ENCODE results near the gene MLN. TPM values are rescaled to one million over a fixed set of nuclear protein-coding genes. Genes with fewer than 3 reads are reported as not detected.
"Not testable (repeated sequence)": the region's sequence is repeated elsewhere in the genome, so short reads cannot be mapped to it uniquely, and the experiment has no call there.

Gene MLN
- total RNA-seq, 1 donor from 2014 or later, result not detected

GRCh38 chr6:33834401-33835392, 30.9 kb upstream of the MLN start:
- DNase-seq (ENCODE audit: low read depth in 2 of 2), result no peak

GRCh38 chr6:33833599-33833998, 29.8 kb upstream of the MLN start:
- DNase-seq (ENCODE audit: low read depth in 2 of 2), result no peak

GRCh38 chr6:33832831-33833230, 29.0 kb upstream of the MLN start:
- not testable (repeated sequence) for DNase-seq (ENCODE audit: low read depth in 2 of 2)

- not testable (repeated sequence) for DNase-seq (ENCODE audit: low read depth in 2 of 2)
Observed at GRCh38 chr6:33831725-33832124, 27.9 kb upstream of the MLN start.

- DNase-seq (ENCODE audit: low read depth in 2 of 2), result no peak
Observed at GRCh38 chr6:33830635-33831240, 26.9 kb upstream of the MLN start.

GRCh38 chr6:33828764-33829731, 25.2 kb upstream of the MLN start:
- DNase-seq (ENCODE audit: low read depth in 2 of 2), result no peak

- no peak for DNase-seq (ENCODE audit: low read depth in 2 of 2)
Observed at GRCh38 chr6:33828452-33828763, 24.6 kb upstream of the MLN start.

- no peak for DNase-seq (ENCODE audit: low read depth in 2 of 2)
Observed at GRCh38 chr6:33827546-33828451, 24.0 kb upstream of the MLN start.

GRCh38 chr6:33826537-33826936, 22.7 kb upstream of the MLN start:
- DNase-seq (ENCODE audit: low read depth in 2 of 2), result peak in 1 of 2 donors; percentile 13

GRCh38 chr6:33824461-33825154, 20.8 kb upstream of the MLN start:
- DNase-seq (ENCODE audit: low read depth in 2 of 2), result peak in 1 of 2 donors; percentile 14

GRCh38 chr6:33823806-33824205, 20.0 kb upstream of the MLN start:
- DNase-seq (ENCODE audit: low read depth in 2 of 2), result no peak

GRCh38 chr6:33822575-33823395, 19.0 kb upstream of the MLN start:
- DNase-seq (ENCODE audit: low read depth in 2 of 2), result peak in 1 of 2 donors; percentile 40

GRCh38 chr6:33820784-33821520, 17.1 kb upstream of the MLN start:
- DNase-seq (ENCODE audit: low read depth in 2 of 2), result no peak

- DNase-seq (ENCODE audit: low read depth in 2 of 2), result no peak
Observed at GRCh38 chr6:33820243-33820642, 16.4 kb upstream of the MLN start.

GRCh38 chr6:33819021-33819420, 15.2 kb upstream of the MLN start:
- no peak for DNase-seq (ENCODE audit: low read depth in 2 of 2)

- no peak for DNase-seq (ENCODE audit: low read depth in 2 of 2)
Observed at GRCh38 chr6:33818293-33818692, 14.5 kb upstream of the MLN start.

GRCh38 chr6:33817489-33817888, 13.7 kb upstream of the MLN start:
- DNase-seq (ENCODE audit: low read depth in 2 of 2), result no peak

- no peak for DNase-seq (ENCODE audit: low read depth in 2 of 2)
Observed at GRCh38 chr6:33816911-33817310, 13.1 kb upstream of the MLN start.

All from dermis microvascular lymphatic vessel endothelial cell (primary cell).